Measurements from ENCODE around the gene SHC3. TPM values are rescaled to one million over a fixed set of nuclear protein-coding genes. Genes with fewer than 3 reads are reported as not detected.

Gene SHC3
- total RNA-seq, 1 experiment from 2014 or later = 4.0 TPM

- no peaks in the 10 kb centered on the region for H3K9me3 Mint-ChIP-seq (ENCODE audit: low read depth, unreplicated experiment)
- no TSS peak for BruUV-seq (replicated peaks)
- H3K27me3 Mint-ChIP-seq (ENCODE audit: unreplicated experiment) = no peaks in the 10 kb centered on the region
- H3K4me3 Mint-ChIP-seq (ENCODE audit: low read depth, unreplicated experiment) = no peak overlapping the region
- no peak for TF ChIP-seq CTCF (IDR thresholded peaks at IDR 0.05; ENCODE audit: unreplicated experiment)
- peaks cover 36% of the 10 kb centered on the region for H3K4me1 Mint-ChIP-seq (ENCODE audit: low read depth, unreplicated experiment)
- peak overlapping the region; percentile 7 for H3K27ac Mint-ChIP-seq (ENCODE audit: unreplicated experiment)
- CTCF ChIA-PET = no interaction called here
- no peak for DNase-seq
- intact Hi-C loops (cut with micrococcal nuclease; ENCODE audit: unreplicated experiment) = no loop called here
- H3K36me3 Mint-ChIP-seq (ENCODE audit: insufficient read depth, unreplicated experiment) = no peaks in the 10 kb centered on the region
Observed at GRCh38 chr9:89165880-89166279, 12.7 kb downstream of the SHC3 start.

- DNase-seq = no peak
- no peaks in the 10 kb centered on the region for H3K27me3 Mint-ChIP-seq (ENCODE audit: unreplicated experiment)
- no peaks in the 10 kb centered on the region for H3K9me3 Mint-ChIP-seq (ENCODE audit: low read depth, unreplicated experiment)
- H3K4me1 Mint-ChIP-seq (ENCODE audit: low read depth, unreplicated experiment) = peaks cover 36% of the 10 kb centered on the region
- TF ChIP-seq CTCF (IDR thresholded peaks at IDR 0.05; ENCODE audit: unreplicated experiment) = no peak
- CTCF ChIA-PET = no interaction called here
- intact Hi-C loops (cut with micrococcal nuclease; ENCODE audit: unreplicated experiment) = no loop called here
- H3K36me3 Mint-ChIP-seq (ENCODE audit: insufficient read depth, unreplicated experiment) = no peaks in the 10 kb centered on the region
- peak overlapping the region; percentile 7 for H3K27ac Mint-ChIP-seq (ENCODE audit: unreplicated experiment)
- no peak overlapping the region for H3K4me3 Mint-ChIP-seq (ENCODE audit: low read depth, unreplicated experiment)
- no TSS peak for BruUV-seq (replicated peaks)
Observed at GRCh38 chr9:89165341-89165740, 13.3 kb downstream of the SHC3 start.

- H3K27ac Mint-ChIP-seq (ENCODE audit: unreplicated experiment) = no peak overlapping the region
- no peaks in the 10 kb centered on the region for H3K27me3 Mint-ChIP-seq (ENCODE audit: unreplicated experiment)
- intact Hi-C loops (cut with micrococcal nuclease; ENCODE audit: unreplicated experiment) = no loop called here
- H3K4me1 Mint-ChIP-seq (ENCODE audit: low read depth, unreplicated experiment) = peaks cover 31% of the 10 kb centered on the region
- no peaks in the 10 kb centered on the region for H3K9me3 Mint-ChIP-seq (ENCODE audit: low read depth, unreplicated experiment)
- no peak for DNase-seq
- no peak for TF ChIP-seq CTCF (IDR thresholded peaks at IDR 0.05; ENCODE audit: unreplicated experiment)
- CTCF ChIA-PET = no interaction called here
- no TSS peak for BruUV-seq (replicated peaks)
- H3K4me3 Mint-ChIP-seq (ENCODE audit: low read depth, unreplicated experiment) = no peak overlapping the region
- no peaks in the 10 kb centered on the region for H3K36me3 Mint-ChIP-seq (ENCODE audit: insufficient read depth, unreplicated experiment)
Observed at GRCh38 chr9:89161221-89161620, 17.4 kb downstream of the SHC3 start.

- H3K27me3 Mint-ChIP-seq (ENCODE audit: unreplicated experiment) = no peaks in the 10 kb centered on the region
- no peak for TF ChIP-seq CTCF (IDR thresholded peaks at IDR 0.05; ENCODE audit: unreplicated experiment)
- no TSS peak for BruUV-seq (replicated peaks)
- CTCF ChIA-PET = no interaction called here
- H3K36me3 Mint-ChIP-seq (ENCODE audit: insufficient read depth, unreplicated experiment) = no peaks in the 10 kb centered on the region
- intact Hi-C loops (cut with micrococcal nuclease; ENCODE audit: unreplicated experiment) = no loop called here
- DNase-seq = no peak
- H3K4me1 Mint-ChIP-seq (ENCODE audit: low read depth, unreplicated experiment) = peaks cover 28% of the 10 kb centered on the region
- H3K27ac Mint-ChIP-seq (ENCODE audit: unreplicated experiment) = no peak overlapping the region
- no peak overlapping the region for H3K4me3 Mint-ChIP-seq (ENCODE audit: low read depth, unreplicated experiment)
- no peaks in the 10 kb centered on the region for H3K9me3 Mint-ChIP-seq (ENCODE audit: low read depth, unreplicated experiment)
Observed at GRCh38 chr9:89160806-89161205, 17.8 kb downstream of the SHC3 start.

All from Calu3 (cell line).